SK-N-SH (cell line): Measurements from ENCODE around the gene PLEKHH1. TPM values are rescaled to one million over a fixed set of nuclear protein-coding genes. Genes with fewer than 3 reads are reported as not detected.

ENCODE experiments used
- CTCF ChIA-PET: fragments of 300-600, 350-600 bp; formaldehyde crosslinking; extraction: SDS; loops from one replicate; lab custom pipeline; 2021; lab: Yijun Ruan, JAX
- POLR2A ChIA-PET: fragments of 350-600 bp; sonication (Branson Sonifier 250); formaldehyde crosslinking; extraction: SDS; loops from one replicate; lab custom pipeline; 2020; ENCODE audit warnings: antibody characterized with exemption, inconsistent platforms; lab: Yijun Ruan, JAX
- DNase-seq: peaks from one replicate; pipeline ENCODE4 v3.0.0; 2012
- H2AFZ ChIP-seq: fragments of 200-600 bp; sonication (generic); 2 replicates; pipeline ENCODE4 v1.8.1; 2016; ENCODE audit warnings: antibody characterized with exemption, mild to moderate bottlenecking, low read depth
- H3F3A ChIP-seq: fragments of 200-600 bp; sonication (generic); replicated peaks from 2 replicates; pipeline ENCODE3; 2016; ENCODE audit warnings: antibody characterized with exemption, mild to moderate bottlenecking; ENCODE audit not compliant: insufficient read depth
- H3K27ac ChIP-seq, 2 experiments: fragments of 200-500 bp in 1 of 2; fragments of 200-600 bp in 1 of 2; sonication (Bioruptor generic) in 1 of 2; sonication (generic), shearing (Covaris generic) in 1 of 2; 2 replicates each; pipeline versions ENCODE4 v1.5.1 to v1.6.1; 2014 to 2016; ENCODE audit warnings: low read depth in 2 of 2, inconsistent platforms in 1 of 2, low read length in 1 of 2, mild to moderate bottlenecking in 1 of 2, mixed read lengths in 1 of 2
- H3K27me3 ChIP-seq: fragments of 200-600 bp; sonication (generic), shearing (Covaris generic); 2 replicates; pipeline ENCODE4 v1.6.1; 2016; ENCODE audit warnings: mixed run types; ENCODE audit not compliant: insufficient read depth
- H3K36me3 ChIP-seq, 2 experiments: fragments of 200-500 bp in 1 of 2; fragments of 200-600 bp in 1 of 2; sonication (Bioruptor generic) in 1 of 2; sonication (generic) in 1 of 2; replicated peaks in 1 of 2; 2 replicates each; pipeline versions ENCODE3 to v1.5.1; 2014 to 2016; ENCODE audit warnings: low read length in 1 of 2, mild to moderate bottlenecking in 1 of 2; ENCODE audit not compliant: insufficient read depth in 2 of 2, control insufficient read depth in 1 of 2
- H3K4me1 ChIP-seq, 2 experiments: fragments of 200-500 bp in 1 of 2; fragments of 200-600 bp in 1 of 2; sonication (Bioruptor generic) in 1 of 2; sonication (generic), shearing (Covaris generic) in 1 of 2; 2 replicates each; pipeline versions ENCODE4 v1.5.1 to v1.6.1; 2014 to 2016; ENCODE audit warnings: low read depth in 1 of 2, low read length in 1 of 2, mixed run types in 1 of 2; ENCODE audit not compliant: insufficient read depth in 2 of 2, control insufficient read depth in 1 of 2
- H3K4me2 ChIP-seq: fragments of 200-600 bp; sonication (generic), shearing (Covaris generic); 2 replicates; pipeline ENCODE4 v1.6.1; 2017; ENCODE audit warnings: mixed run types
- H3K4me3 ChIP-seq, 2 experiments: fragments of 200-500 bp in 1 of 2; fragments of 200-600 bp in 1 of 2; sonication (Bioruptor generic) in 1 of 2; sonication (generic), shearing (Covaris generic) in 1 of 2; 2 replicates each; pipeline versions ENCODE4 v1.5.1 to v1.8.1; 2014 to 2016; ENCODE audit warnings: low read depth in 2 of 2, inconsistent platforms in 1 of 2, low read length in 1 of 2, mild to moderate bottlenecking in 1 of 2, mixed read lengths in 1 of 2, moderate library complexity in 1 of 2
- H3K79me2 ChIP-seq: fragments of 200-600 bp; sonication (generic); 2 replicates; pipeline ENCODE4 v1.8.1; 2017; ENCODE audit warnings: mild to moderate bottlenecking; ENCODE audit not compliant: insufficient read depth
- H3K9ac ChIP-seq: fragments of 200-600 bp; sonication (generic); 2 replicates; pipeline ENCODE4 v1.6.1; 2017; ENCODE audit warnings: mixed run types
- H3K9me2 ChIP-seq: fragments of 200-600 bp; sonication (generic); 2 replicates; pipeline ENCODE4 v1.6.1; 2017; ENCODE audit warnings: mixed run types
- H3K9me3 ChIP-seq: fragments of 200-600 bp; sonication (generic); 2 replicates; pipeline ENCODE4 v1.6.1; 2017; ENCODE audit warnings: mixed run types, mild to moderate bottlenecking, moderate library complexity
- H4K20me1 ChIP-seq: fragments of 200-600 bp; sonication (generic); 2 replicates; pipeline ENCODE4 v1.6.1; 2017; ENCODE audit warnings: mild to moderate bottlenecking, mixed run types; ENCODE audit not compliant: insufficient read depth
- CTCF ChIP-seq: fragments of 200-600 bp; sonication (generic); IDR thresholded peaks from 2 replicates; pipeline ENCODE4 v1.6.1; 2017; ENCODE audit warnings: antibody characterized with exemption, mild to moderate bottlenecking, moderate library complexity
- ELF1 ChIP-seq: IDR thresholded peaks from 2 replicates; pipeline ENCODE4 v1.4.0; 2012
- EP300 ChIP-seq, 2 experiments: IDR thresholded peaks; 2 replicates each; pipeline versions ENCODE4 v1.4.0 to v1.6.1; 2012; ENCODE audit warnings: borderline replicate concordance in 1 of 2, low read depth in 1 of 2, low read length in 1 of 2
- EZH2phosphoT487 ChIP-seq: fragments of 200-600 bp; sonication (generic); IDR thresholded peaks from 2 replicates; pipeline ENCODE4 v1.6.1; 2017; ENCODE audit warnings: low read depth, mixed run types, mild to moderate bottlenecking, antibody characterized with exemption, moderate library complexity, borderline replicate concordance
- GABPA ChIP-seq: IDR thresholded peaks from 2 replicates; pipeline ENCODE4 v1.4.0; 2012; ENCODE audit warnings: low read depth, mild to moderate bottlenecking
- JUND ChIP-seq: IDR thresholded peaks from 2 replicates; pipeline ENCODE4 v1.4.0; 2012
- MEF2A ChIP-seq: IDR thresholded peaks from 2 replicates; pipeline ENCODE4 v1.4.0; 2012; ENCODE audit warnings: low read depth, borderline replicate concordance
- NFIC ChIP-seq: IDR thresholded peaks from 2 replicates; pipeline ENCODE4 v1.4.0; 2012; ENCODE audit warnings: borderline replicate concordance
- POLR2AphosphoS5 ChIP-seq: IDR thresholded peaks from 2 replicates; pipeline ENCODE4 v1.6.1; 2012; ENCODE audit warnings: low read depth, low read length
- RAD21 ChIP-seq: IDR thresholded peaks from 2 replicates; pipeline ENCODE4 v1.6.1; 2012; ENCODE audit warnings: mild to moderate bottlenecking, low read length
- RCOR1 ChIP-seq: fragments of 150-350 bp; IDR thresholded peaks from 2 replicates; pipeline ENCODE4 v1.6.1; 2017; ENCODE audit warnings: antibody characterized with exemption, low read length
- SIN3A ChIP-seq: IDR thresholded peaks from 2 replicates; pipeline ENCODE4 v1.6.1; 2012; ENCODE audit warnings: low read depth, mild to moderate bottlenecking, low read length, moderate library complexity, borderline replicate concordance
- SMC3 ChIP-seq: IDR thresholded peaks from 2 replicates; pipeline ENCODE4 v1.6.1; 2012; ENCODE audit warnings: low read depth, low read length, improper control_type of control experiment
- TAF1 ChIP-seq: IDR thresholded peaks from 2 replicates; pipeline ENCODE4 v1.6.1; 2012; ENCODE audit warnings: low read depth, mild to moderate bottlenecking, low read length, moderate library complexity, borderline replicate concordance
- TCF12 ChIP-seq: IDR thresholded peaks from 2 replicates; pipeline ENCODE4 v1.4.0; 2012
- TEAD4 ChIP-seq: IDR thresholded peaks from 2 replicates; pipeline ENCODE4 v1.4.0; 2012; ENCODE audit warnings: mild to moderate bottlenecking, borderline replicate concordance; ENCODE audit not compliant: insufficient read depth
- USF2 ChIP-seq: fragments of 150-350 bp; IDR thresholded peaks from 2 replicates; pipeline ENCODE4 v1.6.1; 2017; ENCODE audit warnings: antibody characterized with exemption, low read length, low read depth, borderline replicate concordance
- YY1 ChIP-seq: IDR thresholded peaks from 2 replicates; pipeline ENCODE4 v1.4.0; 2012; ENCODE audit warnings: low read depth, mild to moderate bottlenecking
- WGBS: methylation state at CpG from one replicate; pipeline ENCODE4 v1.1.6; 2017; ENCODE audit warnings: low lambda C conversion rate; 5-methylcytosine and 5-hydroxymethylcytosine counted together
- polyA plus RNA-seq, 3 experiments: library from polyadenylated mRNA; depleted of rRNA; stranded (reverse); fragments of >200 nt; gene quantifications; 2 replicates each; pipeline ENCODE4 v1.2.3, GENCODE V29; 2012

Gene PLEKHH1
- polyA plus RNA-seq, 1 of the 3 experiments (the other 2 are of a cell fraction): 1.6 TPM

- TF ChIP-seq ELF1: no peak
These were observed 46.2 kb upstream of the PLEKHH1 start (continued) for GRCh38 chr14:67486890-67487289.

DNA sequence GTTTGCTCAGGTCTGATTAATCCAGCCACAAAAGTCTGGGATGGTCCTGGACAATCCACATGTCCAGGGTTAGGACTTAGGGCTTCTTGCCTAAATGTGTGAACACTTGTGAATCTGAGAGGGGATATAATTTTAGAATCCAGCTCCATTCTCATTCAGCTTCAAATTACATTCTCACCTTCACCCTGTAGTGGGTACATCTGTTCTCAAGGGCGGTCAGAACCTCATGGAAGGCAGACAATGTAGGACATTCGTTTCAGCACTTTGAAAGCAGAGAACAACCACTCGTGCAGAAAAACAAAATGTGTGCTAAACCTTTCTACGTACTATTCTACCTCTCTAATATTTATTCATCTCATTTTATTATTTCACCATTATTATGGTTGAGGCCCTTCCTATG, 45.8 kb upstream of the PLEKHH1 start:
- no peak for DNase-seq
- Histone ChIP-seq H3K79me2 (no peaks in the 10 kb centered on the region), H3K27me3 (no peaks in the 10 kb centered on the region; the same call in 1 of the 2 replicates), H3K9me3 (no peaks in the 10 kb centered on the region), H3F3A (no peaks in the 10 kb centered on the region), H3K9me2 (no peaks in the 10 kb centered on the region), H3K36me3 (no peaks in the 10 kb centered on the region), H3K9ac (no peak overlapping the region), H3K4me1 (peaks cover 0 to 23% of the 10 kb centered on the region in 2 experiments; a peak in 1 of 4 replicates), H3K4me2 (no peak overlapping the region), H3K27ac (no peak overlapping the region), H3K4me3 (no peak overlapping the region), H2AFZ (no peak overlapping the region), H4K20me1 (no peaks in the 10 kb centered on the region)
- 66% methylated on average over 4 of the region's 4 CpGs for WGBS
- no peak for TF ChIP-seq GABPA
- TF ChIP-seq EZH2phosphoT487: no peak
- no peak for TF ChIP-seq YY1
- TF ChIP-seq SMC3: no peak
- TF ChIP-seq RCOR1: no peak
- ChIA-PET CTCF (interaction anchor here (1.5 kb wide), 1 partner anchor 9 kb away, joined by 5 read pairs; no protein-coding TSS in a partner anchor), POLR2A (no interaction called here)

- H2AFZ ChIP-seq: no peak within 1 kb of the TSS
- POLR2A ChIA-PET: no interaction called here
- no peaks in the 10 kb centered on the region for H3K9me2 ChIP-seq
- H3K9ac ChIP-seq: no peak within 1 kb of the TSS
- no peak within 1 kb of the TSS for H3K4me2 ChIP-seq
- H3K4me3 ChIP-seq: no peak within 1 kb of the TSS
- H4K20me1 ChIP-seq: no peaks in the 10 kb centered on the region
- H3F3A ChIP-seq: no peaks in the 10 kb centered on the region
- TF ChIP-seq POLR2AphosphoS5 (no peak), TEAD4 (no peak), TCF12 (no peak), NFIC (no peak), SMC3 (no peak), CTCF (no peak), USF2 (no peak), MEF2A (no peak), JUND (no peak), YY1 (no peak), RCOR1 (no peak), SIN3A (no peak), RAD21 (no peak), TAF1 (no peak), EP300 (IDR thresholded peaks at IDR 0.05; ENCODE audit: borderline replicate concordance in 1 of 2, low read depth in 1 of 2, low read length in 1 of 2) (no peak)
- no peak for DNase-seq
- no peaks in the 10 kb centered on the region for H3K79me2 ChIP-seq
- H3K27ac ChIP-seq: no peak within 1 kb of the TSS
- H3K27me3 ChIP-seq: no peaks in the 10 kb centered on the region; the same call in 1 of the 2 replicates
- CTCF ChIA-PET: interaction anchor here (1.5 kb wide), 1 partner anchor 10 kb away, joined by 5 read pairs; no protein-coding TSS in a partner anchor
- peaks cover 0 to 24% of the 10 kb centered on the region in 2 experiments; a peak in 1 of 4 replicates for H3K4me1 ChIP-seq
- H3K9me3 ChIP-seq: no peaks in the 10 kb centered on the region
- 67% methylated on average over 11 of the region's 13 CpGs for WGBS
- no peaks in the 10 kb centered on the region for H3K36me3 ChIP-seq
These were observed 44.9 kb upstream of the PLEKHH1 start, which contains the start of gene TMEM229B for GRCh38 chr14:67487937-67488893. Gene TMEM229B (minus strand): TSS chr14:67488721. CDS start chr14:67473923, 14,798 bp downstream.
